ENCODE results near the gene CAPN12. TPM values are rescaled to one million over a fixed set of nuclear protein-coding genes. Genes with fewer than 3 reads are reported as not detected.

The CAPN12 gene
- total RNA-seq, 1 experiment from 2014 or later, result 8.8 TPM

- ATAC-seq (no peak), DNase-seq (ENCODE audit: low read depth, low spot score) (peak; percentile 28)
- H3K4me3 ChIP-seq (replicated peaks in 1 of 2; ENCODE audit: low read depth in 1 of 2, low read length in 2 of 2), result peak overlapping the region in 1 of 2 experiments; percentile 53; a peak in 1 of 4 replicates
- POLR2A ChIA-PET, result interaction anchor here (1.0 kb wide), 1 partner anchor 38 kb away, joined by 3 read pairs; the partner anchor contains the start of gene ACTN4
- peak; percentile 57 for TF ChIP-seq ZFX (IDR thresholded peaks at IDR 0.05)
- no peak for TF ChIP-seq ELF1 (IDR thresholded peaks at IDR 0.05; ENCODE audit: borderline replicate concordance, low read depth)
- peak; percentile 79 for TF ChIP-seq TCF7L2 (IDR thresholded peaks at IDR 0.05; ENCODE audit: borderline replicate concordance, extremely low read depth, insufficient read depth, insufficient read length)
- TF ChIP-seq CTCF (IDR thresholded peaks at IDR 0.05 in 2 of 3, conservative IDR thresholded peaks at IDR 0.05 in 1 of 3; ENCODE audit: borderline replicate concordance in 1 of 3, insufficient read depth in 1 of 3, low read depth in 2 of 3, low read length in 2 of 3), result peak in 2 of 3 experiments; percentile 44 to 55; a peak in 4 of 6 replicates
- RAD21 ChIA-PET (ENCODE audit: low non-redundant PET in 1 of 2, low total read pairs in 2 of 2, uncharacterized antibody in 2 of 2, unreplicated experiment in 2 of 2), result interaction anchor here in 1 of 2 experiments (0.8 kb wide), 1 partner anchor 39 kb away, joined by 8 read pairs; the partner anchor contains the start of gene ACTN4
- H3K36me3 ChIP-seq (ENCODE audit: control insufficient read depth in 1 of 2, insufficient read depth in 2 of 2, low read length in 2 of 2), result peaks cover 0 to 35% of the 10 kb centered on the region in 2 experiments; a peak in 2 of 4 replicates
- peaks cover 89% of the 10 kb centered on the region for H3K79me2 ChIP-seq (ENCODE audit: insufficient read depth, low read length)
- H3K9ac ChIP-seq (ENCODE audit: low read length), result peak overlapping the region; percentile 83
- peak overlapping the region; percentile 86 for H3K4me2 ChIP-seq (ENCODE audit: low read length)
- peak overlapping the region; percentile 98 for H3K27ac ChIP-seq (ENCODE audit: low read depth, low read length)
- CTCF ChIA-PET, result interaction anchor here (1.5 kb wide), 1 partner anchor 51 kb away, joined by 3 read pairs; no protein-coding TSS in a partner anchor
- peaks cover 92 to 99% of the 10 kb centered on the region in 2 experiments for H3K4me1 ChIP-seq (ENCODE audit: control insufficient read depth in 1 of 2, insufficient read depth in 2 of 2, low read length in 2 of 2)
- H2AFZ ChIP-seq (ENCODE audit: low read depth, low read length, poor library complexity, severe bottlenecking), result no peak overlapping the region
- no peaks in the 10 kb centered on the region for H3K27me3 ChIP-seq (ENCODE audit: insufficient read depth, low read length)
- H3K9me2 ChIP-seq (ENCODE audit: insufficient read depth), result no peaks in the 10 kb centered on the region
- peaks cover 0 to 5% of the 10 kb centered on the region in 2 experiments; a peak in 1 of 4 replicates for H3K9me3 ChIP-seq (ENCODE audit: control insufficient read depth in 1 of 2, insufficient read depth in 1 of 2, low read depth in 1 of 2, low read length in 2 of 2)
- intact Hi-C loops (cut with micrococcal nuclease), result no loop called here
- H4K20me1 ChIP-seq (ENCODE audit: insufficient read depth), result no peaks in the 10 kb centered on the region
- no TSS peak for BruUV-seq (replicated peaks)
These were observed 58.4 kb downstream of the CAPN12 start for GRCh38 chr19:38685666-38686529.
